ENCODE data around the gene OSBPL10.
A peak's percentile ranks its signal among the peaks of the same experiment; 100 is the strongest.

Gene OSBPL10

GRCh38 chr3:31661993-31662670 lies 318.9 kb downstream of the OSBPL10 start:
- DNase-seq (ENCODE audit: low spot score), result peak; percentile 5

- DNase-seq (ENCODE audit: low spot score), result no peak
These were observed 319.8 kb downstream of the OSBPL10 start for GRCh38 chr3:31661286-31661685.

- DNase-seq (ENCODE audit: low spot score), result no peak
These were observed 321.8 kb downstream of the OSBPL10 start for GRCh38 chr3:31659246-31659645.

- DNase-seq (ENCODE audit: low spot score), result no peak
These were observed 326.1 kb downstream of the OSBPL10 start for GRCh38 chr3:31654998-31655397.

GRCh38 chr3:31653464-31653863 lies 327.6 kb downstream of the OSBPL10 start:
- no peak for DNase-seq (ENCODE audit: low spot score)

GRCh38 chr3:31652296-31652695 lies 328.8 kb downstream of the OSBPL10 start:
- DNase-seq (ENCODE audit: low spot score), result no peak

- DNase-seq (ENCODE audit: low spot score), result no peak
These were observed 332.6 kb downstream of the OSBPL10 start for GRCh38 chr3:31648286-31648968.

GRCh38 chr3:31645256-31645655 lies 335.8 kb downstream of the OSBPL10 start:
- DNase-seq (ENCODE audit: low spot score), result no peak

- DNase-seq (ENCODE audit: low spot score), result no peak
These were observed 341.2 kb downstream of the OSBPL10 start for GRCh38 chr3:31639828-31640227.

- DNase-seq (ENCODE audit: low spot score), result no peak
These were observed 344.2 kb downstream of the OSBPL10 start for GRCh38 chr3:31636694-31637442.

- no peak for DNase-seq (ENCODE audit: low spot score)
These were observed 345.0 kb downstream of the OSBPL10 start for GRCh38 chr3:31636049-31636448.

GRCh38 chr3:31635545-31635944 lies 345.5 kb downstream of the OSBPL10 start:
- DNase-seq (ENCODE audit: low spot score), result no peak

GRCh38 chr3:31634476-31634875 lies 346.6 kb downstream of the OSBPL10 start:
- no peak for DNase-seq (ENCODE audit: low spot score)

GRCh38 chr3:31629054-31629453 lies 352.0 kb downstream of the OSBPL10 start:
- DNase-seq (ENCODE audit: low spot score), result no peak

- DNase-seq (ENCODE audit: low spot score), result no peak
These were observed 355.7 kb downstream of the OSBPL10 start for GRCh38 chr3:31625358-31625757.

GRCh38 chr3:31624083-31624709 lies 356.9 kb downstream of the OSBPL10 start:
- DNase-seq (ENCODE audit: low spot score), result no peak

- DNase-seq (ENCODE audit: low spot score), result no peak
These were observed 358.3 kb downstream of the OSBPL10 start for GRCh38 chr3:31622636-31623288.

- no peak for DNase-seq (ENCODE audit: low spot score)
These were observed 359.7 kb downstream of the OSBPL10 start for GRCh38 chr3:31621314-31621713.

GRCh38 chr3:31620656-31621055 lies 360.4 kb downstream of the OSBPL10 start:
- no peak for DNase-seq (ENCODE audit: low spot score)

- no peak for DNase-seq (ENCODE audit: low spot score)
These were observed 364.4 kb downstream of the OSBPL10 start for GRCh38 chr3:31616711-31617110.

GRCh38 chr3:31615071-31615875 lies 365.8 kb downstream of the OSBPL10 start:
- no peak for DNase-seq (ENCODE audit: low spot score)
